ENCODE measurements around the gene ZNF423. TPM values are rescaled to one million over a fixed set of nuclear protein-coding genes. Genes with fewer than 3 reads are reported as not detected.

Gene ZNF423
- total RNA-seq, 1 donor from 2014 or later = 22.5 TPM

DNA sequence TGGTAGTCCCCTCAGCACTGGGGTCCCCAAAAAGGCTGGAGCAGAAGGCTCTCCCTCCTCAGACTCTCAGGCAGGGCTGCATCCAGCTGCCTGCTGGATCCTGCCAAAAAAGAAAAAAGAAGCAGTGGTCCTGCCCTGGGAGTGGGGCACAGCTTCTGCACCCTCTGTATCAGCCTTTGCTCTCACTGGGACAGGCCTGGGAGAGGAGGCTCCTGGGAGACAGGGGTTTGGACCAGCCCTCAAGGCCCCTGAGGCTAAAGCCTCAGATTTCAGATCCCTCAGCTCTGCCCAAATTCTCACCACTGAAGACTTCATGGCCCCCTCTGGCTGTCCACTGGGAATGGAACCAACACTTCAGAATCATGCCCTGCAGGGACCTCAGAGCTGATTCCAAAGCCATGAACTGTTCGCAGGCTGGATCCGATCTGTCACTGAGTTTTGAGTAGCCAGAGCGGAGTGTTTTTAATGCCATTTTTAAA lies 385.4 kb downstream of the ZNF423 start:
- peak; percentile 81 for DNase-seq

DNA sequence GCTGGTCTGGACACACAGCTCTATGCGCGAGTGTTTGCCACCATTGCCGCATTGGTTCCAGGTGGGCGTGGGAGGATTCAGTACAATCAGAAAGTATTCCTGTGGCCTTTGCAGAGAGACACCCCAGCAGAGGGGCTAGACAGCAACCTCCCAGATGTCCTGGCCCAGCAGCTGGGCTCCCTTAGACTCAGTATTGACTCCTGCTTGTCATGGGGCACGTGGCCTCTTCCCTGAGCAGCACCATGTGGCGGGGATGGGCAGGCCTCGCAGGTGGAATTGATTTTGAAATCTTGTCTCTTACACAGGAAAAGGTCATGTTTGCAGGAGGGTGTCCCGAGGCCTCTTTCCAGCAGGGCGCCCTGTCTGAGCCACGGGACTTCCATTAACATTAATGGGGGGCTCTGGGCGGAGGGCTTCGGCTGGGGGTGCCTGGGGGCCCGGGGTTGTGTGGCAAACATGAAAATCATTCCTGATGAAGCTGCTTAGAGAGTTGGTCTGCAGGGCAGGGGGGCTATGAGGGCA lies 385.9 kb downstream of the ZNF423 start:
- no peak for DNase-seq

DNA sequence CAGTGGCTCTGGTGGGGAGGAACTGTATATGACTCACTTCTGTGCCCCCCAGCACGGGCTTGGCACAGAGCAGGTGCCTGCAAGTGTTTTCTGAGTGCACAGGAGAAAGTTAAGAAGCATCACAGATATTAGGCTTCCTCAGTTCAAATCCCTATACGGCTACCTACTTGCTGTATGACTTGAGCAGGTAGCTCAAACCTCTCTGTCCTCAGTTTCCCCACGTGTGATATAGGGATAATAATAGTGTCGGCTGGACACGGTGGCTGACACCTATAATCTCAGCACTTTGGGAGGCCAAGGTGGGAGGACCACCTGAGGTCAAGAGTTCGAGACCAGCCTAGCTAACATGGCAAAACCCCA lies 386.6 kb downstream of the ZNF423 start:
- DNase-seq = no peak

DNA sequence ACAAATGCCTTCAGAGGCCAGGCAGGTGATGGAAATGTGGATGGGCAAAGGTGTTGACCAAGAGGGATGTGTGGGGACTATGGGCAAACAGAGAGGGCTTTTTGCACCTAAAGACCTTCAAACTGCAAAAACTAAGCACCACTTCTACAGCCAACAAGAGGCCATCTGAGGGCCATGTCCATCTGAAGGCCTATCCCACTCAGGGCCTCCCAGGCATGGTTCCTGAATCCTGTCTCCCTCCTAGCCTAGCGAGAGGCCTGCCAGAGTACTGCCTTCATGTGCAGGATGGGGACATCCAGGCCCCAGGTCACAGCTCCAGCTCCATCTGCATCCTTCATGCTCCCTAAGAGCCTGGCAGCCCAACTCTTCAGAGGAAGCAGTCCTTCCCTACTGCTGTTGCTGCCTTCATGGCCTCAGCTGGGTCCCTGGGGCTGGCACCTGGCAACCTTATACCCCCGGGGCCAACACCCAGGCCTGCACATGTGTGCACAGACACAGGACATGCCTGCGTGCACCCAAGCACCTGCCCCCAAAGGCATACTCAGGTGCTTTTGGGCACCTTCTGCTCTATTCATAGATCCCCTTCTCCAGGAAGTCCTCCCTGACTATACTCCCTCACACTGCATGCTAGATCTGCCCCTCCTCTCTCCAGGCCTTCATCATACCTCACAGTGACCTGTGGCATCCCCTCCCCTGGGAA lies 387.2 kb downstream of the ZNF423 start:
- no peak for DNase-seq

DNA sequence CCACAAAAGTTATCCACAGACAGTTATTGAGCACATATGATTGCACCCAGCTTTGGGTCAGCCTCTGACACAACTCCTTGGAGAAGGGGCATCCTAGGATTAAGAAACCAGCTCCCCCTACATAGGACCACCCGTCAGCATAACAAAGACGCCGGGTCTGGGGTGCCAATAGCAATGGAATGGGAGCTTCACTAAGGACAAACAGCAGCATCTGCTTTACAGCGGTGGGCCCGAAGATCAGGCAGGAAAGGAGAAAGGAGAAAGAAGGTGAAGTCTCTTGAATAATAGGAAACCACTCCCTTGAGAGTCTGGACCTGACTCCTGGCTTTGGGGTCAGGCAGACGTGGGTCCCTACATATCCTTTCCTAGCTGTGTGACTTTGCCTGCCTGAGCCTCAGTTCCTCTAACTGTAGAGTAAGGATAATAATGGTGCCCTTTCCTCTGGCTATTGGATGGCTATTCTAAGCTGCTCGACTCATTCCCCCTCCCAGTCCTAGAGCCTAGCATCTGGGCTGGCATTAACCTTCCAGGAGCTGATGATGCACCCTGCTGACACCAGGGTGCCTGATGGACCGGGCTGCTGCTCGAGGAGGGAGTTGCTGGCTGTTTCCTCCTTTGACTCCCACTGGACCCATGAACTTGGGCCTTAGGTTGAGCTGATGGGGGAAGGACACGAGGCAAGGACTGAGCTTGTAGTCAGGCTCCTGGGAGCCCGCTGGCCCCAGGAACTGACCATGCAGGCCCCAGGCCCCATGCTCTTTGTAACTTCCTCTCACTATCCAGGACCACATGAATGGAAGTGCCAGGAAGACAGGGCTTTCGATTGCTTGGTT lies 388.2 kb downstream of the ZNF423 start:
- DNase-seq = no peak

DNA sequence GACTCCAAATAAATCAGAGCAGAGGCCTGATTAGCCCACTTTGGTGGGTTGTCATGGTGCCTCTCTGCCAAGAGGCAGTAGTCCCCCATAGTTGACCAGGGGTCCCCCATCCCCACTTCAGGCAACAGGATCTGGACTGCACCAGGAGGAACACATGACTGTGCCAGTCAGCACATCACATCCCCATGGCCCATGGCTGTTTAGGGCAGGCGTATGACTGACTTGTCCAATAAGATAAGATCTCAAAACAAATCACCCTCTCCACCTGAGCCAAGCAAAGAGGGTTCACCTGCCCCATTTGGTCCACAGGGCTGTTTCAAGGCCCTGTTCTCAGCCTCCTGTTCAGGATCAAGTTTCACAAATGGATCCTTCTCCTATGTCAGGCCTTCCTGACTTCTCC lies 389.0 kb downstream of the ZNF423 start:
- DNase-seq = no peak

DNA sequence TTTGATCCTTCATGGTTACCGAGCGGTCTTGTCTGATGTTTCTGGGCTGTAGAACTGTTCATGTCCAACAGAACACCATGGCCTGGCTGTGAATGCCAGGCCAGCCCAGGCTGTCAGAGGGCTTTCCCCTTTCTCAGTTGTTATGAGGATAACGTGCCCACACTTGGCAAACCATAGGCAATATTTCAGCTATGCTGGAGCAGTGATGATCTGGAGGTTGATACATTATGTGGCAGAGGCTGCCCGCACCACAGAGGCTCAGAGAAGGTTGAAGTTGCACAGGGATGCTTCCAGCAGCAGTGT lies 389.4 kb downstream of the ZNF423 start:
- DNase-seq = no peak

DNA sequence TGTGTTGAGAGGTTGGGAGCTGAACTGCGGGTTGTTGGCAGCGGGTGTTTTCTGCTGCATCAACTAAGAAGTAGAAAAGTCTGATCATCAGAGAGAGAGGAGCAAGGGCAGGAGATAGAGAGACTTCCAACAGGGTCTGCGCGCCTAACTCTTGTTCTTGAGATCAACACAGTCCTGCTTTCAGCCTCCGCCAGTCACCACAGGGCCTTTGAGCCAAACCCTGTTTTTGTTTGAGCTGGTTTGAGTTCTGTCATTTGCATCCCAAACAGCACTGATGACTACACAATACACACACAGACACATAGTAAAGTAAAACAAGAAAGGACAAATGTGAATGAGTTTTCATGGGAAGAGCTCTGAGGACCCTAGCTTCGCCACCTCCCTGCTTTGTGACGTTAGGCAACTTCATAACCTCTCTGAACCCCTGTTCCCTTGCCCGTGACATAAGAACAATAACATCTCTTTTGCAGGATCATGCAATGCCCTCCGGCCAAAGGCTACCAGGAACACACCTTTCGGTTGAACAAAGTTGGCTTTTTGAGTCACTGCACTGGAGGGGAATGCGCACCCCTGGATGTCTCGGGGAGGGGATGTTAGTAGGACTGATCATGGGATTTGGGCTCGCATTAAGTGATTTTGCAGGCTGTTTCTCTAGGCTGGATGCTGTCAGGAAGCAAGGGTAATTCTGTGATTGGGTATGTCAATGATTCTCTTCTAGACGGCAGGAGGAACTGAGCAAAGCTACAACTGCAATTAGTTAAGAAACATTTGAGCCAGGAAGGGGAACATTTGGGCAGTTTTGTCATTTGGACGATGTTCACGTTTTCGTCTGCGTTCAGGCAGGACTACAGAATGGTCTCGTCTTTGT lies 390.0 kb downstream of the ZNF423 start:
- no peak for DNase-seq

DNA sequence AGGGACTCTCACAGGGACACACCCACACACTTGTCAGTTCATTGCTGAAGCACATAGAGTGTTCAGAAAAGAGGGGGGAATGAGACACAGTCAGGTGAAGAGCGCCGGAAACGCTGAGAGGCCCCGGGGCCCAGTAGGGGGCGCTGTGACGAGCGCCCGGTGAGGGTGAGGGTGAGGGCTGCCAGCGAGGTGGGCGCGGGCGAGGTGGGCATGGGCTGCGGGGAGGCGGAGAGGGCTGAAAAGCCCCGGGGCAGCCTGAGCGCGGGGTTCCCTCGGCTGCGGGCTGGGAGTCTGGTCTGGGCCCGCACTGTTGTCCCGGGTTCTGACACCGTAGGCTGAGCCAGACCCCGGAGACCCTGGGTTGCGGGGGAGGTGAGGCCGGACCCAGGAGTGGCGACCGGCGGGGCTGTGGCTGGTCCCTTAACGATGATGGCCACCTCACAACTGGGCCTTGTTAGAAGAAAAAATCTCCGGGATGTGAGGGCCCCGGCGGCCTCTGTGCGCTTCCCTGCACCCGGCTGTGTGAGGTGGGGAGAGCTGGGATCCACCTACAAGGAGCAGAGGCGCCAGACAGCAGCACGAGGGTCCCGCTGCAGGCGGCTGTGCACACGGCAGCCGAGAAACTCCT lies 390.9 kb downstream of the ZNF423 start:
- DNase-seq = peak; percentile 39

DNA sequence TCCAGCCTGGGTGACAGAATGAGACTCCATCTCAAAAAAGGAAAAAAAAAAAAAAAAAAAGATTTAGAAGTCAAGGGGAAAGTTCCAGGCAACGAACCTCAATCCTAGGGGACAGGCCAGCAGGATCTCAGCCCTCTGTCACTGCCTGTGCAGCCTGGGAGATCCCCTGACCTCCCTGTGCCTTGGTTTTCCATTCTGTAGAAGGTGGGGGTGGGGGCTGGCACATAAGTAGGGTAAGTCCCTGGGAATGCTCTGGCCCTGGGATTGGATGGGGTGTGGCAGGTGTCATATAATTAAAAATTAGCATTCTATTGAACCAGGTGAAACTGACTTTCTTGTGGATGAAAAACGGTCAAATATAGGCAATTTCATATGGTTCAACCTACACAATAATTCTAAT lies 391.8 kb downstream of the ZNF423 start:
- no peak for DNase-seq

DNA sequence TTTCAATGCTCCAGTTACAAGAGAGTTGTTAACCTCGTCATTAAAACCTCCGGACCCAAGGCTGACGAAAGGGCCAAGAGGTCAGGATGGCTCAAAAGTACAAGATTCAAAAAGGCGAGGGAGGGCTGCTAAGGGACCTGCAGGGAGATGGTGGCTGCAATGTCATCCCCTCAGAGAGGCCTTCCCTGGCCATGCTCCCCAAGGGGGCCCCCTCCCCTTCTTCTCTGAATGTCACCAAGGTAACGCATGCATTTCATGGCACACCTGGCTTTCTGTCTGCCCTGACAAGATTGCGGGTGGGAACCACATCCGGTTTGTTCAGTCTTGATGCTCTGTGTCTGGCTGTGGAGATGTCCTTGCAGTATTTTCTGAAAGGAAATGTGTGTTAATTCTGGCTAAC lies 392.4 kb downstream of the ZNF423 start:
- DNase-seq = peak; percentile 59

DNA sequence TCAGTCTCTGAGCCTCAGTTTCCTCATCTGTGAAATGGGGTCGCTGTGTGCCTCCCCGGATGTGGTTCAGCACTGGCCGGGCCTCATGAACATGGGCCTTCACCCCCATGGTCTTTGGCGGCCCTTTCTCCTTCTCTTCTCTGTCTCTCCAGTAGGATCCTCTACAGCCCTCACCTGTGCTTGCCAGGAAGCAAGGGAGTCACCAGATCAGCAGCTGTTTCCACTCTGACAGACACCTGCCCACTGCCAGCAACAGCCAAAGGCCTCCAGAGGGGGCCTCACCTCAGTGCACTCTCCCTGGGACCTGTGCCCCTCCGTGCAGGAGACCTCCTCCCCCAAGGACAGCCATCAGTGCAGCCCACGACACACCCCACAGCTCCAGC lies 392.9 kb downstream of the ZNF423 start:
- DNase-seq = no peak

DNA sequence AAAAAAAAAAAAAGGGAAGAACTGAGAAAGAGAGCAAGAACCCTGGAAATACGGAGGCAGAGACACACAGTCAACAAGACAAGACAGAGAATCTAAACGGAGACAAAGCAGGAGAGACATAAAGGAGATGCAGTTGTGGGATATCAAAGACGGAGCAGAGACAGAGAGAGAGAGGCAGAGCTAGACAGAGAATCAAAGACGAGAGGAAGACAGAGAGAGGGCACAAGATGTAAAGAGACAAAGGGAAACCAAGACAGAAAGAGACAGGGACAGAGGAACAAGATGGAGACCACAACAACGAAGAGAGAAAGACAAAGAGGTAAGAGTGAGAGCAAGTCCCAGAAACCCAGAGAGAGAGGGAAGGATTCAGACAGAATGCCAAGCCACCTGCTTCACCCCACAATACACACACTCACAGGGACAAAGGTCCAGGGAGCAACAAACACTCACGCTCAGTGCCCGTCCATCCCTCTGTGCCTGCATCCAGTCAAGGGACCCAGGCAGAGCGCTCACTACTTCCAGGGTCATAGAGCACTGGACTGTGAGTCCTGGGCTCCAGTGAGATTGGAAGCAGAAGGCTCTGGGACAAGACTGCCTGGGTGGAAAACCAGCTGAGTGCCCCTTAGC lies 393.4 kb downstream of the ZNF423 start:
- no peak for DNase-seq

DNA sequence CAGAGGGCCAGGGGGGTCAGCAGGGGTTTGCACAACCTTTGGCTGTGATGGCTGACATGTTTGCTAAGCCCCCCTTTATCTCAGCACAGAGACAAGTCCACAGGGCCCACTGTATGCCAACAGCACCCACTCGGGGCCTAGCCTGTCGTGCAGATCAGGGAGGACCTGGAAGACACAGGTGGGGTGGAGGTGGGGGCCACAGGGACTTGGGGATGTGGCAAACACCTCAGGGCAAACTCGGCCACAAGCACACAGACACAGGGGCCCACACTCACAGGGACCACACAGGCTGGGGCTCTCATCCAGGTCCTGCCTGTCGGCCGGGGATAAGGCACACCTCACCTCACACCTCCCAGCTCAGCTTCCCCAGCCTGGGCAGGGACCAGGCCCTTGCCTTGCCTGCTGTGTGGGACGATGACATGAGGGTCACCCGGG lies 394.4 kb downstream of the ZNF423 start:
- DNase-seq = no peak

DNA sequence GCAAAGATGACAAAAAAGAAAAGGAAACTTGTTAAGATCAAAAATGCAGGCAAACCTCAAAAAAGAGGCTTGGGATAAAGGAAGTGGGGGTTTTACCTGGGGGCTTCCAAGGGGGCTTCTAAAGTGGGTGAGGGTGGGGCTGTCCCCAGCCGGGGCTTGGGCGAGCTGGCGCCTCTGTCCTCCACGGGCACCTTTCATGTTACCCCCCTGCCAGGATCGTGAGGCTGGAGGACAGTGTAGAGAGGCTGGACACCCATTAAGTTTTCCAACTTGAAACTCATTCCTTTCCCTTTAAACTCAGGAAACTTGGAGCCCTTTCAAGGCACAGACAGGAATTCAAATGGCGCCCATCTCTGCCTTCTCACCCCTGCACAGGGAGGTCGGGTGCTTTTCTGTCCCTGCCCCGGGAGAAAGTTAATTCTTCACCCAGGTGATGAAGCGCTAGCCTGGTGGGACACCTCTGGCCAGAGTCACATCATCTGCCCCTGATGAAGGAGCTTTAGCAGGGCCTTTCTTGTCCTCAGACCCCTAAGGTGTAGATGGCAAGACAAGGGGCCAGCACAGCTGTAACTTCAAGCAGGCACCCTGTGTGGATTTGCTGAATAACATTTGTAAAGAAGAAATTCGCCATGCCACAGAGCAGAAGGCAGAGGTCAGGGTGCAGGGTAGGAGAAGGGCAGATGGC lies 395.0 kb downstream of the ZNF423 start:
- DNase-seq = no peak

DNA sequence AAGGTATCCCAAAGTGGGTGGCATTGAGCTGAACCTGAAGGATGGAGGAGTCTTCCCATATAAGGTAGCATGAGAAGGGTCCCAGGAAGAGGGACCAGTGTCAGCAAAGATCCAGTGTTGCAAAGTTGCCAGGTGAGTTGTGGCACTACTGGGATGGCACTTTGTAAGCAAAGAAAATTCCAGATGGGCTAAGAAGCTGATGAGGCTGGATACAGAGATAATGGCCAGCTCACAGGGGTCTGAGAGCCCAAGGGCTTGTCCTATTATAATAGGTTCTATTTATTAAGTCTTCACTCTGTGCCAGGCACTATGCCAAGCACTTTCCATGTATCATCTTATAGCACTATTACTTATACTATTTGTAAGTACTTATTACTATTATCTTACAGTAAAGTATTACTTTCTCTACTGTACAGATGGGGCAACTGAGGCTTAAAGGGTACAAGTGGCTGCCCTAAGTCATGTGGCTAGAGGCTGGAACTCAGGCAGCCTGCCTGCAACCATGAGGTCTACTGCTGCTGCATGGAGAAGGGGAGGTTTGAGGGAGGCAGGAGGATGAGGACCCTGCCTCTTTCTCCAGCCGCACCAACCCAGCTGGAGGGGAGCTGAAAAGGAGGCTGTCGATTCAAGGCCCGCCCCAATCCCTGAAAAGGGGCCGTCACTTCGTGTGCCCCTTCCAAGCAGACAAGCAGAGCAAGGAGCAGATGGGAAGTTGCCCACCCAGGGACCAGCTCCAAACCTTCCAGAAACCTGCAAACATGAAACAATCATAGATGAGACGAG lies 395.8 kb downstream of the ZNF423 start:
- DNase-seq = no peak

DNA sequence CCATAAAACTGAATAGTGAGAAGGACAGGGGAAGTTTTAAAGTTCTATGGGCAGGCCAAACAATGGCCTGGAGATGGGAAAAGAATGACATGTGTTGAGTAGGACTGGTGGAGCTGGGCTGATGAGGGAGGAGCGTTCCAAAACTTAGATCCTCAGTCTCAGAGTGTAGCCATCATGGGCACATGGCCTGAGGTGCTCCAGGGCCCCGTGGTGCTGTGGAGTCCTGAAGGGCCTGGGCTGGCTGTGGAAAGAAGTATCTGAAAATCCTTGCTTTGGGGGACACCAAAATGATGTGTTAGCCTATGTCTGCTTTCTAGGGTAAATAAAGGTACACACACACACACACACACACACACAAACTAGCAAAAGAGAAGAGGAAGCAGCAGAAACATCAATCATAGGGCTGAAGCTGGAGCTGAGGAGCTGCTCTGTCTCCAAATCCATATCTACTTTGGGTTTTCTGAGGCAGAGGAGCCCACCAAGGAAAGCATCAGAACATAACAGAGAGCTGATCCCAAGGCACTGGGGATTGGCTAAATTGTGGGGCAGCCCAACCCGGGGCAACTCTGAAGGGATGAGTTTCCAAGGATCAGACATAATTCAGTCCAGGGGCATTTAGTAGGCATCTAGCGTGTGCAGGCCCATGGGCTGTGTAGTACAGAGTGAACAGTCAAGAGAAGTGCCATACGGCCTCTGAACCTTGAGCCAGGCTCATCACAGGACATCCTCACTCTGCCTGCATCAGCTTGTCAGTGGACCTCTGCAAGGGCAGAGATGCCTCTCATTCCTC lies 397.1 kb downstream of the ZNF423 start:
- no peak for DNase-seq

DNA sequence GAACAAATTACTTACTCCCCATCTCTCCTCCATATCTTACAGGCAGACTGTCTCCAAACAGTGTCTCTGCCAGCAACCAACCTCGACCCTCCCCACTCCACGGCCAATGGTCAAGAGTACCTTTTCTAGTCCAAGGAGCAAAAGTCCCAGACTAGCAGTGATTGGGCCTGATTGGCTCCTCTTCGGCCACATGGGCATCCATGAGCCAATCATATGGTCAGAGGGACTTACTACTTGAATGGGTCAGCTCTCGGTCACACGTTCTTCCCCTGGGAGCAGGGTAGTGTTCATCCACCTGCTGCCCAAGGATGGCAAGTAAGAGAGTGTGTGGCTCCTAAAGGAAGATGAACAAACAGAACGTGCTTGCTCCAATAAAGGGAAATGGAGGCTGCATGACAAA lies 397.7 kb downstream of the ZNF423 start:
- DNase-seq = no peak

DNA sequence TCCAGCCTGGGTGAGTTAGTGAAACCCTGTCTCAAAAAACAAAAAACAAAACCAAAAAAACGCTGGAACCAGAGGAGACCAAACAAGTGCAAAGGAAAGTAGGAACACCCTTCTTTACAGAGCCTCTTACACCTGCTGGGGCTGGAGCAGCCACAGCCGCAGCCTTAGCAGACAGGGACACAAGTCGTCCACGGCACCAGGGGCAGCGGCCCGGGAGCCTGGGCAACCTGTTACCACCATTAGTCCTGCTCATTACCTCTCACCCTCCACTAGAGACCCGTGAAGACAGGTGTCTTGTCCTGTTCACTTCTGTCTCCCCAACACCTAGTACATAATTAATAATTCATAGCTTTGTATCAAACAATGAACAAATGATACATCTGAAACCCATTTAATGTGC lies 398.7 kb downstream of the ZNF423 start:
- no peak for DNase-seq

DNA sequence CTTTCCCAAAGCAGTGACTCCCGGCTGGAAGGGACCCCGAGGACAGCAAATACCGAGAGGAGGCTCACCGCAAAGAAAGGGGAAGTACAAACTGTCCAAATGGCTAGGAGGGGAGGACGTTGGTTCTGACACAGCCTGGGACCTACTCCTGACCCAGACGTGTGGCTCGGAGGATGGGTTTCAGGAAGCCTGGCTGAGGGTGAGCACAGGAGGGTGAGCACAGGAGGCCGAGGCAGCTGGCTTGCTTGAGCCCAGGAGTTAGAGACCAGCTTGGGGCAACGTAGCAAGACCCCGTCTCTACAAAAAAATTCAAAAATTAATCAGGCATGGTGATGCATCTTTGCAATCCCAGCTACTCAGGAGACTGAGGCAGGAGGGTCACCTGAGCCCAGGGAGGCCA lies 399.1 kb downstream of the ZNF423 start:
- no peak for DNase-seq

Data from tongue (tissue), 2 donors.